ENCODE results near the gene PHF13. TPM values are rescaled to one million over a fixed set of nuclear protein-coding genes. Genes with fewer than 3 reads are reported as not detected.

PHF13 gene
- total and polyA plus RNA-seq, 9 of the 15 experiments (the other 6 are each of a cell fraction or from before 2014, with no cell fraction given): 1.8 to 36.1 (median 11.7) TPM

DNA sequence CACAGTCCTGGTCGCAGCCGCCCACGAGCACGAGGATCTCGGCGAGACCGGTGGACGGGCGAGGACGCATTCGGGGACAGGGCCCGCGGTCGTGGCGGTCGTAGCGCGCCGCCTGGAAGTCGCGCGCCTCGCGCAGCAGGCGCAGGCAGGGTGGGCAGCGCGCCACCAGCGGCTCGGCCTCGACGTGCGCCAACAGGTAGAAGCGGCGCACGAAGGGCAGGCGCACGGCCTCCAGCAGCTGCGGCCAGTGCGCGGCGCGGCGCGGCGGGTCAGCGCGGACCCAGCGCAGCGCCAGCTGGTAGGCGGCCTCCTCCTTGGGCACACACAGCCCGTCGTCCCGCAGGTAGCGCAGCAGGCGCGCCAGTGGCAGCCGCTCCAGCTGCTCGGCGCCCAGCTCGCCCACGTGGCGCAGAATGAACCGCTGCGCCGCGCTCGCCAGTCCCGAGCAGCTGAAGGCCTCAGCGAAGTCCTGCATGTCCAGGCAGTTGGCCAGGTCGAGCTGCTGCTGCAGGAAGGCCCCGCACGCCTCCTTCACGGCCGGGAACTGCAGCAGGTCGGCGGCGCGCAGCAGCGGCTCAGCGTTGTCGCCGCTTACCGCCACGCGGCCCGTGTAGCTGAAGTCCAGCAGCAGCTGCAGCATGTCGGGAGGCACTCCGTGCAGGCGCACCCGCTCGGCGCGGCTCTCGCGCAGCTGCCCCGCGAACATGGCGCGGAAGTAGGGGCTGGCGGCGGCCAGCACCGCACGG, 11.4 kb upstream of the PHF13 start (continued):
- TF ChIP-seq, protein P1, sequence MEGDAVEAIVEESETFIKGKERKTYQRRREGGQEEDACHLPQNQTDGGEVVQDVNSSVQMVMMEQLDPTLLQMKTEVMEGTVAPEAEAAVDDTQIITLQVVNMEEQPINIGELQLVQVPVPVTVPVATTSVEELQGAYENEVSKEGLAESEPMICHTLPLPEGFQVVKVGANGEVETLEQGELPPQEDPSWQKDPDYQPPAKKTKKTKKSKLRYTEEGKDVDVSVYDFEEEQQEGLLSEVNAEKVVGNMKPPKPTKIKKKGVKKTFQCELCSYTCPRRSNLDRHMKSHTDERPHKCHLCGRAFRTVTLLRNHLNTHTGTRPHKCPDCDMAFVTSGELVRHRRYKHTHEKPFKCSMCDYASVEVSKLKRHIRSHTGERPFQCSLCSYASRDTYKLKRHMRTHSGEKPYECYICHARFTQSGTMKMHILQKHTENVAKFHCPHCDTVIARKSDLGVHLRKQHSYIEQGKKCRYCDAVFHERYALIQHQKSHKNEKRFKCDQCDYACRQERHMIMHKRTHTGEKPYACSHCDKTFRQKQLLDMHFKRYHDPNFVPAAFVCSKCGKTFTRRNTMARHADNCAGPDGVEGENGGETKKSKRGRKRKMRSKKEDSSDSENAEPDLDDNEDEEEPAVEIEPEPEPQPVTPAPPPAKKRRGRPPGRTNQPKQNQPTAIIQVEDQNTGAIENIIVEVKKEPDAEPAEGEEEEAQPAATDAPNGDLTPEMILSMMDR (IDR thresholded peaks at IDR 0.05 in 2 of 3, conservative IDR thresholded peaks at IDR 0.05 in 1 of 3; ENCODE audit: insufficient read depth in 2 of 3, low read depth in 1 of 3, low read length in 3 of 3): peak in 2 of 3 experiments; percentile 5 to 21; a peak in 1 of 6 replicates
- no peak for TF ChIP-seq MAFF (IDR thresholded peaks at IDR 0.05; ENCODE audit: low read length)
- TF ChIP-seq MEF2D (tag; conservative IDR thresholded peaks at IDR 0.05; ENCODE audit: low read depth): no peak
- TF ChIP-seq, protein P2, sequence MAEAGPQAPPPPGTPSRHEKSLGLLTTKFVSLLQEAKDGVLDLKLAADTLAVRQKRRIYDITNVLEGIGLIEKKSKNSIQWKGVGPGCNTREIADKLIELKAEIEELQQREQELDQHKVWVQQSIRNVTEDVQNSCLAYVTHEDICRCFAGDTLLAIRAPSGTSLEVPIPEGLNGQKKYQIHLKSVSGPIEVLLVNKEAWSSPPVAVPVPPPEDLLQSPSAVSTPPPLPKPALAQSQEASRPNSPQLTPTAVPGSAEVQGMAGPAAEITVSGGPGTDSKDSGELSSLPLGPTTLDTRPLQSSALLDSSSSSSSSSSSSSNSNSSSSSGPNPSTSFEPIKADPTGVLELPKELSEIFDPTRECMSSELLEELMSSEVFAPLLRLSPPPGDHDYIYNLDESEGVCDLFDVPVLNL (CRISPR knock-in tag; IDR thresholded peaks at IDR 0.05; ENCODE audit: low read depth): peak; percentile 78; the same call in 1 of the 2 replicates
- TF ChIP-seq MAFK (IDR thresholded peaks at IDR 0.05; ENCODE audit: low read length): no peak
- no peak for TF ChIP-seq POLR2G (IDR thresholded peaks at IDR 0.05; ENCODE audit: low read depth, low read length)
- TF ChIP-seq ZNF41 (CRISPR knock-in tag; conservative IDR thresholded peaks at IDR 0.05): no peak
- TF ChIP-seq, protein P3, sequence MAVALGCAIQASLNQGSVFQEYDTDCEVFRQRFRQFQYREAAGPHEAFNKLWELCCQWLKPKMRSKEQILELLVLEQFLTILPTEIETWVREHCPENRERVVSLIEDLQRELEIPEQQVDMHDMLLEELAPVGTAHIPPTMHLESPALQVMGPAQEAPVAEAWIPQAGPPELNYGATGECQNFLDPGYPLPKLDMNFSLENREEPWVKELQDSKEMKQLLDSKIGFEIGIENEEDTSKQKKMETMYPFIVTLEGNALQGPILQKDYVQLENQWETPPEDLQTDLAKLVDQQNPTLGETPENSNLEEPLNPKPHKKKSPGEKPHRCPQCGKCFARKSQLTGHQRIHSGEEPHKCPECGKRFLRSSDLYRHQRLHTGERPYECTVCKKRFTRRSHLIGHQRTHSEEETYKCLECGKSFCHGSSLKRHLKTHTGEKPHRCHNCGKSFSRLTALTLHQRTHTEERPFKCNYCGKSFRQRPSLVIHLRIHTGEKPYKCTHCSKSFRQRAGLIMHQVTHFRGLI (CRISPR knock-in tag; IDR thresholded peaks at IDR 0.05): no peak
- TF ChIP-seq MTA3 (IDR thresholded peaks at IDR 0.05; ENCODE audit: borderline replicate concordance): 0 out of 2 replicates have a peak, but pooled peaks have one; percentile 22
- TF ChIP-seq ZNF274 (IDR thresholded peaks at IDR 0.05; ENCODE audit: borderline replicate concordance, low read depth, low read length): no peak
- TF ChIP-seq ARHGAP35 (IDR thresholded peaks at IDR 0.05; ENCODE audit: partially characterized antibody): no peak
- peak; percentile 31; the same call in 1 of the 2 replicates for TF ChIP-seq ZNF239 (CRISPR knock-in tag; IDR thresholded peaks at IDR 0.05)
- TF ChIP-seq, protein P4, sequence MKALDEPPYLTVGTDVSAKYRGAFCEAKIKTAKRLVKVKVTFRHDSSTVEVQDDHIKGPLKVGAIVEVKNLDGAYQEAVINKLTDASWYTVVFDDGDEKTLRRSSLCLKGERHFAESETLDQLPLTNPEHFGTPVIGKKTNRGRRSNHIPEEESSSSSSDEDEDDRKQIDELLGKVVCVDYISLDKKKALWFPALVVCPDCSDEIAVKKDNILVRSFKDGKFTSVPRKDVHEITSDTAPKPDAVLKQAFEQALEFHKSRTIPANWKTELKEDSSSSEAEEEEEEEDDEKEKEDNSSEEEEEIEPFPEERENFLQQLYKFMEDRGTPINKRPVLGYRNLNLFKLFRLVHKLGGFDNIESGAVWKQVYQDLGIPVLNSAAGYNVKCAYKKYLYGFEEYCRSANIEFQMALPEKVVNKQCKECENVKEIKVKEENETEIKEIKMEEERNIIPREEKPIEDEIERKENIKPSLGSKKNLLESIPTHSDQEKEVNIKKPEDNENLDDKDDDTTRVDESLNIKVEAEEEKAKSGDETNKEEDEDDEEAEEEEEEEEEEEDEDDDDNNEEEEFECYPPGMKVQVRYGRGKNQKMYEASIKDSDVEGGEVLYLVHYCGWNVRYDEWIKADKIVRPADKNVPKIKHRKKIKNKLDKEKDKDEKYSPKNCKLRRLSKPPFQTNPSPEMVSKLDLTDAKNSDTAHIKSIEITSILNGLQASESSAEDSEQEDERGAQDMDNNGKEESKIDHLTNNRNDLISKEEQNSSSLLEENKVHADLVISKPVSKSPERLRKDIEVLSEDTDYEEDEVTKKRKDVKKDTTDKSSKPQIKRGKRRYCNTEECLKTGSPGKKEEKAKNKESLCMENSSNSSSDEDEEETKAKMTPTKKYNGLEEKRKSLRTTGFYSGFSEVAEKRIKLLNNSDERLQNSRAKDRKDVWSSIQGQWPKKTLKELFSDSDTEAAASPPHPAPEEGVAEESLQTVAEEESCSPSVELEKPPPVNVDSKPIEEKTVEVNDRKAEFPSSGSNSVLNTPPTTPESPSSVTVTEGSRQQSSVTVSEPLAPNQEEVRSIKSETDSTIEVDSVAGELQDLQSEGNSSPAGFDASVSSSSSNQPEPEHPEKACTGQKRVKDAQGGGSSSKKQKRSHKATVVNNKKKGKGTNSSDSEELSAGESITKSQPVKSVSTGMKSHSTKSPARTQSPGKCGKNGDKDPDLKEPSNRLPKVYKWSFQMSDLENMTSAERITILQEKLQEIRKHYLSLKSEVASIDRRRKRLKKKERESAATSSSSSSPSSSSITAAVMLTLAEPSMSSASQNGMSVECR (CRISPR knock-in tag; IDR thresholded peaks at IDR 0.05): peak; percentile 92

Data from K562 (cell line).